ENCODE measurements around the gene BDKRB2. TPM values are rescaled to one million over a fixed set of nuclear protein-coding genes. Genes with fewer than 3 reads are reported as not detected.

The BDKRB2 gene
- total and polyA plus RNA-seq, 2 donors (not counting 1 experiment from before 2014, with no cell fraction given), result not detected

GRCh38 chr14:96263347-96264199 lies 58.9 kb downstream of the BDKRB2 start:
- Mint-ChIP-seq H3K4me1 (no peaks in the 10 kb centered on the region), H3K9me3 (ENCODE audit: insufficient read depth) (no peaks in the 10 kb centered on the region), H3K27me3 (peaks cover 10% of the 10 kb centered on the region), H3K4me3 (no peak overlapping the region), H3K27ac (no peak overlapping the region)
- H3K9ac ChIP-seq (ENCODE audit: low read length), result no peak overlapping the region
- H3K27ac ChIP-seq (ENCODE audit: low read length in 2 of 2), result no peak overlapping the region
- H3K9me3 ChIP-seq (ENCODE audit: control extremely low read depth in 1 of 3, control insufficient read depth in 2 of 3, insufficient read depth in 1 of 3, low read length in 2 of 3), result peaks cover 0 to 2% (median 0%) of the 10 kb centered on the region in 3 donors
- H3K36me3 ChIP-seq (replicated peaks in 1 of 2; ENCODE audit: control extremely low read depth in 1 of 2, control insufficient read depth in 1 of 2, extremely low read depth in 1 of 2, insufficient read depth in 2 of 2, low read length in 1 of 2), result no peaks in the 10 kb centered on the region
- no peaks in the 10 kb centered on the region for H3K79me2 ChIP-seq (ENCODE audit: control insufficient read depth, insufficient read depth, low read length)
- intact Hi-C loops (cut with micrococcal nuclease), result no loop called here
- CTCF ChIA-PET, result interaction anchor here (1.0 kb wide), 1 partner anchor 11 kb away, joined by 3 read pairs; no protein-coding TSS in a partner anchor
- ATAC-seq (ENCODE audit: low read depth), result no peak
- POLR2A ChIA-PET, result no interaction called here
- WGBS (ENCODE audit: insufficient coverage), result 96% methylated on average over 18 of the region's 20 CpGs
- H3K4me1 ChIP-seq (ENCODE audit: control insufficient read depth in 2 of 2, insufficient read depth in 2 of 2, low read length in 2 of 2), result no peaks in the 10 kb centered on the region
- DNase-seq, result no peak
- peaks cover 0 to 4% (median 0%) of the 10 kb centered on the region in 4 experiments for H3K27me3 ChIP-seq (replicated peaks in 1 of 4; ENCODE audit: control extremely low read depth in 1 of 4, control insufficient read depth in 3 of 4, insufficient read depth in 4 of 4, low read length in 3 of 4)
- TF ChIP-seq EZH2 (IDR thresholded peaks at IDR 0.05; ENCODE audit: borderline replicate concordance, insufficient read depth, low read depth, low read length, poor library complexity, severe bottlenecking) (no peak), CTCF (IDR thresholded peaks at IDR 0.05) (no peak)
- no peak overlapping the region for H3K4me2 ChIP-seq (replicated peaks; ENCODE audit: low read depth, low read length, poor library complexity, severe bottlenecking)
- H3K4me3 ChIP-seq (ENCODE audit: control extremely low read depth in 1 of 5, extremely low read depth in 1 of 5, insufficient read depth in 1 of 5, low read depth in 2 of 5, low read length in 4 of 5), result no peak overlapping the region
- H4K20me1 ChIP-seq (ENCODE audit: control insufficient read depth, insufficient read depth, low read length, poor library complexity, severe bottlenecking), result no peaks in the 10 kb centered on the region
- H2AFZ ChIP-seq (ENCODE audit: insufficient read depth, low read depth, low read length, poor library complexity, severe bottlenecking), result no peak overlapping the region

GRCh38 chr14:96264200-96264553 lies 59.5 kb downstream of the BDKRB2 start:
- CTCF ChIA-PET, result no interaction called here
- Histone ChIP-seq H3K79me2 (ENCODE audit: control insufficient read depth, insufficient read depth, low read length) (no peaks in the 10 kb centered on the region), H3K27ac (ENCODE audit: low read length in 2 of 2) (no peak overlapping the region), H3K27me3 (replicated peaks in 1 of 4; ENCODE audit: control extremely low read depth in 1 of 4, control insufficient read depth in 3 of 4, insufficient read depth in 4 of 4, low read length in 3 of 4) (peaks cover 0 to 4% (median 0%) of the 10 kb centered on the region in 4 experiments), H3K36me3 (replicated peaks in 1 of 2; ENCODE audit: control extremely low read depth in 1 of 2, control insufficient read depth in 1 of 2, extremely low read depth in 1 of 2, insufficient read depth in 2 of 2, low read length in 1 of 2) (no peaks in the 10 kb centered on the region), H3K4me2 (replicated peaks; ENCODE audit: low read depth, low read length, poor library complexity, severe bottlenecking) (no peak overlapping the region), H4K20me1 (ENCODE audit: control insufficient read depth, insufficient read depth, low read length, poor library complexity, severe bottlenecking) (no peaks in the 10 kb centered on the region), H3K4me1 (ENCODE audit: control insufficient read depth in 2 of 2, insufficient read depth in 2 of 2, low read length in 2 of 2) (no peaks in the 10 kb centered on the region), H3K4me3 (ENCODE audit: control extremely low read depth in 1 of 5, extremely low read depth in 1 of 5, insufficient read depth in 1 of 5, low read depth in 2 of 5, low read length in 4 of 5) (no peak overlapping the region), H2AFZ (ENCODE audit: insufficient read depth, low read depth, low read length, poor library complexity, severe bottlenecking) (no peak overlapping the region), H3K9ac (ENCODE audit: low read length) (no peak overlapping the region), H3K9me3 (ENCODE audit: control extremely low read depth in 1 of 3, control insufficient read depth in 2 of 3, insufficient read depth in 1 of 3, low read length in 2 of 3) (peaks cover 0 to 2% (median 0%) of the 10 kb centered on the region in 3 donors)
- Mint-ChIP-seq H3K9me3 (ENCODE audit: insufficient read depth) (no peaks in the 10 kb centered on the region), H3K27ac (no peak overlapping the region), H3K4me1 (no peaks in the 10 kb centered on the region), H3K4me3 (no peak overlapping the region), H3K27me3 (peaks cover 10% of the 10 kb centered on the region)
- ATAC-seq (ENCODE audit: low read depth) (no peak), DNase-seq (no peak)
- POLR2A ChIA-PET, result no interaction called here
- WGBS (ENCODE audit: insufficient coverage), result 91% methylated on average over 13 of the region's 14 CpGs
- intact Hi-C loops (cut with micrococcal nuclease), result no loop called here
- no peak for TF ChIP-seq CTCF (IDR thresholded peaks at IDR 0.05)
- TF ChIP-seq EZH2 (IDR thresholded peaks at IDR 0.05; ENCODE audit: borderline replicate concordance, insufficient read depth, low read depth, low read length, poor library complexity, severe bottlenecking), result no peak

All from B cell (primary cell).